Kidney epithelial cell (primary cell): ENCODE results near the gene GP1BB. TPM values are rescaled to one million over a fixed set of nuclear protein-coding genes. Genes with fewer than 3 reads are reported as not detected.

Experiments
- DNase-seq: peaks from one replicate; pipeline ENCODE4 v3.0.0-alpha.2; 2010; ENCODE audit warnings: low read depth
- H3K27me3 ChIP-seq: 2 replicates; pipeline ENCODE4 v1.6.0; 2011; ENCODE audit warnings: low read length; ENCODE audit not compliant: control insufficient read depth, insufficient read depth
- H3K36me3 ChIP-seq: 2 replicates; pipeline ENCODE4 v1.5.1; 2011; ENCODE audit warnings: low read length; ENCODE audit not compliant: control insufficient read depth, insufficient read depth
- H3K4me3 ChIP-seq: 2 replicates; pipeline ENCODE4 v1.5.1; 2011; ENCODE audit warnings: low read depth, mild to moderate bottlenecking, control low read depth, low read length
- total RNA-seq: library from RNA; depleted of rRNA; stranded (reverse); fragments of >200 nt; gene quantifications from 2 replicates; pipeline ENCODE4 v1.2.3, GENCODE V29; 2015
- TF ChIP-seq, protein P1 (sequence below): IDR thresholded peaks from 2 replicates; pipeline ENCODE4 v1.5.1; 2011; ENCODE audit warnings: mild to moderate bottlenecking, moderate library complexity, low read length, control low read depth, inconsistent platforms; ENCODE audit not compliant: insufficient read depth, poor library complexity, severe bottlenecking

GP1BB gene
- total RNA-seq, 1 donor from 2014 or later: 0.50 TPM

DNA sequence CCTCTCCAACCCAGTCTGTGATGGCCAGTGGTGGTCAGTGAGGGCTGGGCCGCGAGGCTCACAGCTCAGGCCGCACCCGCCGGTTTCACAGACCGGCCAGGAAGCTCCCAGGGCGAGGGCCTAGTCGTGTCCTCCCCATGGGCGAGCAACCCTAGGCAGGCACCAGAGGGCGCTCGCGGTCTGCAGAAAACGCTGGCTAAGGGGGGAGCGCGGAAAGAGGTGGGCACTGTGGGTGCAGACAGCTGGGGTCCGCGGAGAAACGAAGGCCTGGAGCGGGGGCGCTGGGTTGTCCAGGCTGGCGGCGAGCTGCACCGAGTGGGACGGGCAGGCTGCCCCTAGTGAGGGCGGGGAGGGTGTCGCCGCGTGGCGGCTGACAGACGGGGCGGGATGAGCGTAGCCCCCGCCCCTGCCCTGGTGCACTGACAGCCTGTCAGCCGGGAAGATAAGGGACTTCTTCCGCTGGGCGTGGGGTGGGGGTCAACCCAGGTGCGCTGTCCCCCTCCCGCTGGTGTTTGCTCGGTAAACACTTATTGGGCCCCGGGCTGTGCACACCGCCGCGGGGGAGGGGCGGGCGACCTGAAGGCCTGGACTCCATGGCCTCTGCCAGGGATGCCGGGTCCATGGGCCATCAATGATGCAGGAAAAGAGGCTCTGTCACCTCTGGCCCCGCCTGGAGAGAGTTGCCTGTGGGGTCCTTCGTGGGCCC lies 7.5 kb downstream of the GP1BB start:
- TF ChIP-seq, protein P1, sequence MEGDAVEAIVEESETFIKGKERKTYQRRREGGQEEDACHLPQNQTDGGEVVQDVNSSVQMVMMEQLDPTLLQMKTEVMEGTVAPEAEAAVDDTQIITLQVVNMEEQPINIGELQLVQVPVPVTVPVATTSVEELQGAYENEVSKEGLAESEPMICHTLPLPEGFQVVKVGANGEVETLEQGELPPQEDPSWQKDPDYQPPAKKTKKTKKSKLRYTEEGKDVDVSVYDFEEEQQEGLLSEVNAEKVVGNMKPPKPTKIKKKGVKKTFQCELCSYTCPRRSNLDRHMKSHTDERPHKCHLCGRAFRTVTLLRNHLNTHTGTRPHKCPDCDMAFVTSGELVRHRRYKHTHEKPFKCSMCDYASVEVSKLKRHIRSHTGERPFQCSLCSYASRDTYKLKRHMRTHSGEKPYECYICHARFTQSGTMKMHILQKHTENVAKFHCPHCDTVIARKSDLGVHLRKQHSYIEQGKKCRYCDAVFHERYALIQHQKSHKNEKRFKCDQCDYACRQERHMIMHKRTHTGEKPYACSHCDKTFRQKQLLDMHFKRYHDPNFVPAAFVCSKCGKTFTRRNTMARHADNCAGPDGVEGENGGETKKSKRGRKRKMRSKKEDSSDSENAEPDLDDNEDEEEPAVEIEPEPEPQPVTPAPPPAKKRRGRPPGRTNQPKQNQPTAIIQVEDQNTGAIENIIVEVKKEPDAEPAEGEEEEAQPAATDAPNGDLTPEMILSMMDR: peak; percentile 97

GRCh38 chr22:19731361-19732135 lies 8.2 kb downstream of the GP1BB start:
- Histone ChIP-seq H3K4me3 (no peak overlapping the region), H3K27me3 (peaks cover 61% of the 10 kb centered on the region), H3K36me3 (no peaks in the 10 kb centered on the region)
- TF ChIP-seq, protein P1: no peak
- no peak for DNase-seq

More for the DNA sequence above, 7.5 kb downstream of the GP1BB start:
- H3K4me3 ChIP-seq: peak overlapping the region; percentile 23
- H3K36me3 ChIP-seq: no peaks in the 10 kb centered on the region
- H3K27me3 ChIP-seq: peaks cover 58% of the 10 kb centered on the region
- DNase-seq: no peak

- TF ChIP-seq, protein P1: no peak
- H3K36me3 ChIP-seq: no peaks in the 10 kb centered on the region
- peaks cover 62% of the 10 kb centered on the region for H3K27me3 ChIP-seq
- DNase-seq: no peak
- H3K4me3 ChIP-seq: no peak overlapping the region
Measured at GRCh38 chr22:19732403-19733113, 9.2 kb downstream of the GP1BB start.

- TF ChIP-seq, protein P1: no peak
- Histone ChIP-seq H3K4me3 (no peak overlapping the region), H3K27me3 (peaks cover 64% of the 10 kb centered on the region), H3K36me3 (no peaks in the 10 kb centered on the region)
- DNase-seq: no peak
Measured at GRCh38 chr22:19733755-19734154, 10.4 kb downstream of the GP1BB start.

DNA sequence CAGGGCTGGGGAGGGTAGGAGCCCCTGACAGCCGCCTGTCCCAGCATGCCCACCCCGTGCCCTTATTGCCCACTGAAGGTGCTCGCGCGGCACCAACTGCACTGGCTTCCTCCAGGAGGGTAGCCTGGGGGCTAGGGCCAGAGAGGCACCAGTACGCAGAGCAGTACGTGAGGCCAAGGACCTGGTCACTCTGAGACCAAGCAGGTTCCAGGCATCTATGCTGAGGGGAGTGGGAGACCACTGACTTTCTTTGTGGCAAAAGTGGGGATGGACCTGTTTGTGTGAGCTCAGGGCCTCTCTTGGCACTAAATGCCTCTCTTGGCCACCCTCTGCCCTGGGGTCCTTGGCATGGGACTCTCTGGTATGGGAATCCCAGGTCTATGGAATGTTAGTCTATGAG lies 10.8 kb downstream of the GP1BB start:
- TF ChIP-seq, protein P1: no peak
- no peak for DNase-seq
- H3K36me3 ChIP-seq: no peaks in the 10 kb centered on the region
- H3K27me3 ChIP-seq: peaks cover 66% of the 10 kb centered on the region
- no peak overlapping the region for H3K4me3 ChIP-seq
